Neural progenitor cell (in vitro differentiated cells): Measurements from ENCODE around the gene FAM53A. TPM values are rescaled to one million over a fixed set of nuclear protein-coding genes. Genes with fewer than 3 reads are reported as not detected.

ENCODE experiments used
- DNase-seq: peaks from one replicate; pipeline ENCODE4 v3.0.0-alpha.2; 2016; ENCODE audit warnings: low spot score
- H2AFZ ChIP-seq: fragments of 200-600 bp; sonication (generic); replicated peaks from 2 replicates; pipeline ENCODE4 v1.6.1; 2016; ENCODE audit warnings: antibody characterized with exemption
- H3F3A ChIP-seq: fragments of 200-600 bp; sonication (generic); 2 replicates; pipeline ENCODE4 v1.6.1; 2016; ENCODE audit warnings: antibody characterized with exemption, low read depth
- H3K27ac ChIP-seq: fragments of 200-600 bp; sonication (generic); 2 replicates; pipeline ENCODE4 v1.5.1; 2016; ENCODE audit warnings: mild to moderate bottlenecking
- H3K27me3 ChIP-seq: fragments of 200-600 bp; sonication (generic); 2 replicates; pipeline ENCODE4 v1.6.1; 2016; ENCODE audit warnings: mild to moderate bottlenecking, moderate library complexity
- H3K36me3 ChIP-seq: fragments of 200-600 bp; sonication (generic); 2 replicates; pipeline ENCODE4 v1.5.1; 2016
- H3K4me1 ChIP-seq: fragments of 200-600 bp; sonication (generic); 2 replicates; pipeline ENCODE4 v1.6.1; 2016; ENCODE audit warnings: mixed run types
- H3K4me2 ChIP-seq: fragments of 200-600 bp; sonication (generic); 2 replicates; pipeline ENCODE4 v1.6.1; 2016
- H3K4me3 ChIP-seq: fragments of 200-600 bp; sonication (generic); 2 replicates; pipeline ENCODE4 v1.5.1; 2016
- H3K79me2 ChIP-seq: fragments of 200-600 bp; sonication (generic); 2 replicates; pipeline ENCODE4 v1.6.1; 2016; ENCODE audit warnings: low read depth
- H3K9ac ChIP-seq: fragments of 200-600 bp; sonication (generic); 2 replicates; pipeline ENCODE4 v1.6.1; 2016
- H3K9me3 ChIP-seq: fragments of 200-600 bp; sonication (generic); 2 replicates; pipeline ENCODE4 v1.5.1; 2016; ENCODE audit warnings: low read depth
- H4K20me1 ChIP-seq: fragments of 200-600 bp; sonication (generic); 2 replicates; pipeline ENCODE4 v1.6.1; 2016; ENCODE audit warnings: low read depth
- H3K27ac Mint-ChIP-seq: 3 replicates; pipeline ENCODE4 v1.8.0; 2021; ENCODE audit warnings: mixed read lengths
- H3K27me3 Mint-ChIP-seq: 2 replicates; pipeline ENCODE4 v1.8.0; 2022; ENCODE audit warnings: low read depth, mild to moderate bottlenecking, inconsistent platforms, moderate library complexity, mixed read lengths; ENCODE audit not compliant: insufficient read depth
- H3K36me3 Mint-ChIP-seq: 3 replicates; pipeline ENCODE4 v1.8.0; 2021; ENCODE audit warnings: mixed read lengths
- H3K4me1 Mint-ChIP-seq: 3 replicates; pipeline ENCODE4 v1.8.0; 2021; ENCODE audit warnings: mixed read lengths
- H3K4me3 Mint-ChIP-seq: 3 replicates; pipeline ENCODE4 v1.8.0; 2021; ENCODE audit warnings: mild to moderate bottlenecking, moderate library complexity, mixed read lengths
- H3K9me3 Mint-ChIP-seq: 3 replicates; pipeline ENCODE4 v1.8.0; 2020; ENCODE audit warnings: mixed read lengths
- EZH2 ChIP-seq: fragments of 200-600 bp; sonication (generic); IDR thresholded peaks from 2 replicates; pipeline ENCODE4 v1.6.1; 2017; ENCODE audit warnings: antibody characterized with exemption, mild to moderate bottlenecking, moderate library complexity
- EZH2phosphoT487 ChIP-seq: fragments of 200-600 bp; sonication (generic); IDR thresholded peaks from 2 replicates; pipeline ENCODE4 v1.6.1; 2017; ENCODE audit warnings: antibody characterized with exemption
- total RNA-seq: library from RNA; depleted of rRNA; stranded (reverse); fragments of >200 nt; gene quantifications from 2 replicates; pipeline ENCODE4 v1.2.3, GENCODE V29; 2015; ENCODE audit warnings: low replicate concordance
- TF ChIP-seq, protein P1 (sequence below): fragments of 200-600 bp; sonication (generic); IDR thresholded peaks from 2 replicates; pipeline ENCODE4 v1.5.1; 2017; ENCODE audit warnings: antibody characterized with exemption, mild to moderate bottlenecking

The FAM53A gene
- total RNA-seq, 1 donor from 2014 or later, result 3.2 TPM

DNA sequence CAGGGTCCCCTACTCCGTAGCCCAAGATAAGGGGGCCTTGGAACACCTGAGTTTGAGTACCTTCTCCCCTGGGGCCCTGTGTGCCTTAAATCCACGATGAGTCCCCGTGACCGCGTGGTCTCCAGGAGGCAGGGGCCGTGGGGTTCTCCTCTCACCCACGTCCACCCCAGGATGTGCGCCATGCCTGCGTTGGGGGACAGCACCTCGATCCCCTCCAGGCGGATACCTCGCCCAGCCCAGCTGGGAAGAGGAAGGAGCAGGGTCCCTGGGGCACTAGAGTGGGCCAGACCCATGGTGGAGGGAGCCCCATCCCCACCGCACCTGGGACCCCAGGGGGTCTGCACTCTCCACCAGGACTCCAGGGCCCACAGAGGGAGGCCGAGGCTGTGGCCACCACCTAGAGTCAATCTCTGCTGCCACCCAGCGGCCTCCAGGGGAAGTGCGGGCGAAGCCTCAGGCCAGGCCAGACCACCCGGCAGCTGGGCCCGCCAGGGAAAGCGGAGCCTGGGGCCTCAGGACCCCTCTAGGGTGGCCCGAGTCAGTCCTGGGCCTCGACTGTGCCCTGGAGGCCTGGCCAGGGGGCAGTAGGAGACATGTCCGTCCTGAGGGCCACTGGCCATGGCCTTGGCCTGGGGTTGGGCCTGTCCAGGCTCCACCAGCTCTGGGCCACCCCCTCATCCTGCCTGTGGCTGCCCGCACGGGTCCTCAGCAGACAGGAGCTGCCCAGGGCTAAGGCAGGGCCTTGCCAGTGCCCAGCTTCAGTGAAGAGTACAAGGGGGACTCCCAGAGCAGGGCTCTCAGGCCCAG is 55.0 kb downstream of the FAM53A start:
- no peaks in the 10 kb centered on the region for H3K36me3 ChIP-seq
- no peaks in the 10 kb centered on the region for H3K27me3 ChIP-seq
- no peak overlapping the region for H3K4me3 Mint-ChIP-seq
- DNase-seq, result peak; percentile 81
- peaks cover 8% of the 10 kb centered on the region for H3K27me3 Mint-ChIP-seq
- no peak overlapping the region for H3K9ac ChIP-seq
- no peaks in the 10 kb centered on the region for H3K79me2 ChIP-seq
- no peak for TF ChIP-seq EZH2phosphoT487
- TF ChIP-seq, protein P1, sequence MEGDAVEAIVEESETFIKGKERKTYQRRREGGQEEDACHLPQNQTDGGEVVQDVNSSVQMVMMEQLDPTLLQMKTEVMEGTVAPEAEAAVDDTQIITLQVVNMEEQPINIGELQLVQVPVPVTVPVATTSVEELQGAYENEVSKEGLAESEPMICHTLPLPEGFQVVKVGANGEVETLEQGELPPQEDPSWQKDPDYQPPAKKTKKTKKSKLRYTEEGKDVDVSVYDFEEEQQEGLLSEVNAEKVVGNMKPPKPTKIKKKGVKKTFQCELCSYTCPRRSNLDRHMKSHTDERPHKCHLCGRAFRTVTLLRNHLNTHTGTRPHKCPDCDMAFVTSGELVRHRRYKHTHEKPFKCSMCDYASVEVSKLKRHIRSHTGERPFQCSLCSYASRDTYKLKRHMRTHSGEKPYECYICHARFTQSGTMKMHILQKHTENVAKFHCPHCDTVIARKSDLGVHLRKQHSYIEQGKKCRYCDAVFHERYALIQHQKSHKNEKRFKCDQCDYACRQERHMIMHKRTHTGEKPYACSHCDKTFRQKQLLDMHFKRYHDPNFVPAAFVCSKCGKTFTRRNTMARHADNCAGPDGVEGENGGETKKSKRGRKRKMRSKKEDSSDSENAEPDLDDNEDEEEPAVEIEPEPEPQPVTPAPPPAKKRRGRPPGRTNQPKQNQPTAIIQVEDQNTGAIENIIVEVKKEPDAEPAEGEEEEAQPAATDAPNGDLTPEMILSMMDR, result peak; percentile 94
- no peaks in the 10 kb centered on the region for H4K20me1 ChIP-seq
- H3K9me3 ChIP-seq, result no peaks in the 10 kb centered on the region
- peaks cover 3% of the 10 kb centered on the region for H3F3A ChIP-seq
- H3K9me3 Mint-ChIP-seq, result no peaks in the 10 kb centered on the region
- H3K36me3 Mint-ChIP-seq, result no peaks in the 10 kb centered on the region
- H3K4me3 ChIP-seq, result no peak overlapping the region
- H2AFZ ChIP-seq, result no peak overlapping the region
- peaks cover 6% of the 10 kb centered on the region for H3K4me1 Mint-ChIP-seq
- no peaks in the 10 kb centered on the region for H3K4me1 ChIP-seq
- H3K27ac Mint-ChIP-seq, result no peak overlapping the region
- no peak overlapping the region for H3K4me2 ChIP-seq
- no peak overlapping the region for H3K27ac ChIP-seq

DNA sequence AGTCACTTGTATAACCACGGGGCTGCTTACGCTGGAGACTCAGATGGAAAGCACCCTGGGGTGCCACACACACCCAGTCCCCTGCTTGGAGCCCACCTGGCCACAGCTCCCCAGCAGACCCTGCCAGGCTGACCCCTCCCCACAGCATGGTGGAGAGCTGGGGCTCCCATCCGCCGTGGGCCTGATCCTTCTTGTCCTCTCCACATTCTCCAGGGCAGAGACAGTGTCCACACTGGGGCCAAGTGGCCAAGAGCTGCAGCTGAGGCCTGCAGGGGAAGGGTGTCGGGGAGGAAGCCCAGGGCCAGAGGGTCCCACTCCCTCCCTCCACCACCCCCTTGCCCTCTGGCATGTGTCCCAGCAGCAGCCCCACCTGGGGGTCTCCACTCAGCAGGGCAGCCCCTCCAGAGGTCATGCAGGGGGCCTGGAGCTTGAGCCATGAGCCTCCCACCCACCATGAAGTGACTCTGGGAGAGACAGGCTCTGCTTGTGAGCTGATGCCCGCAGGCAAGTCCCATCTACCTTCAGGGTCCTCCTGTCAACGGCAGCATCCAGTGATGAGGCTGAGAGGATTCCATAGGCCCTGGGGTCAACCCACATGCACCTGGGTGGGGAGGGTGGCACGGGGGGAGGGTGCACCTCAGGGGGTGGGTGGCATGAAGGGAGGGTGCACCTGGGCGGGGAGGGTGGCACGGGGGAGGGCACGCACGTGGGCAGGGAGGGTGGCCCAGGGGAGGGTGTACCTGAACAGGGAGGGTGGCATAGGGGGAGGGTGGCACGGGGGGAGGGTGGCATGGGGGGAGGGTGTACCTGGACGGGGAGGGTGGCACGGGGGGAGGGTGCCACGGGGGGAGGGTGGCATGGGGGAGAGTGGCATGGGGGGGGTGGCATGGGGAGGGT is 56.4 kb downstream of the FAM53A start:
- no peaks in the 10 kb centered on the region for H3K4me1 ChIP-seq
- no peak overlapping the region for H3K4me2 ChIP-seq
- Mint-ChIP-seq H3K9me3 (no peaks in the 10 kb centered on the region), H3K27ac (no peak overlapping the region), H3K4me3 (no peak overlapping the region), H3K4me1 (no peaks in the 10 kb centered on the region), H3K27me3 (peaks cover 2% of the 10 kb centered on the region), H3K36me3 (no peaks in the 10 kb centered on the region)
- H3K79me2 ChIP-seq, result no peaks in the 10 kb centered on the region
- H3K9ac ChIP-seq, result no peak overlapping the region
- no peak overlapping the region for H2AFZ ChIP-seq
- no peak overlapping the region for H3K4me3 ChIP-seq
- H3K27me3 ChIP-seq, result no peaks in the 10 kb centered on the region
- peaks cover 3% of the 10 kb centered on the region for H3F3A ChIP-seq
- TF ChIP-seq, protein P1, result no peak
- TF ChIP-seq EZH2phosphoT487 (no peak), EZH2 (no peak)
- no peak for DNase-seq
- H4K20me1 ChIP-seq, result no peaks in the 10 kb centered on the region
- no peaks in the 10 kb centered on the region for H3K36me3 ChIP-seq
- no peaks in the 10 kb centered on the region for H3K9me3 ChIP-seq
- H3K27ac ChIP-seq, result no peak overlapping the region

DNA sequence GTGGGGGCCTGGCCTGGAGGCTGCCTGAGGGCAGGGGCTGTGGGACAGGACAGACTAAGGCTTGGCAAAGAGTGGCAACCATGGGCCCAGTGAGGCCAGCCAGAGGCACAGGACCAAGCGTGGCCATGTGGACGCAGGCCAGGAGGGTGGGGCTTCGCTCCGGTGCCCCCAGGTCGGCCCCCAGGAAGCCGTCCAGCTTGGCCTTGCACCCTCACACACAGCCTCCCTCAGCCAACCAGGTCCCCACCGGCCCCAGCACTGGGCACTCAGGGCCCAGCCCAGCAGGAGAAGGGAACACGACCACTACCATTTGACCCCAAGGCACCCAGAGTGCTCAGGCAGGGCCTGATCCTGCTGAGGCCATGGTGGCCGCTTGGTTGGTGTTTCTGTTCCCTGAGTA is 57.2 kb downstream of the FAM53A start:
- H3F3A ChIP-seq, result peaks cover 3% of the 10 kb centered on the region
- H4K20me1 ChIP-seq, result no peaks in the 10 kb centered on the region
- Mint-ChIP-seq H3K27me3 (peaks cover 2% of the 10 kb centered on the region), H3K36me3 (no peaks in the 10 kb centered on the region), H3K4me1 (no peaks in the 10 kb centered on the region), H3K9me3 (peaks cover 1% of the 10 kb centered on the region), H3K4me3 (no peak overlapping the region), H3K27ac (no peak overlapping the region)
- H3K9ac ChIP-seq, result no peak overlapping the region
- H3K79me2 ChIP-seq, result no peaks in the 10 kb centered on the region
- DNase-seq, result no peak
- no peak overlapping the region for H3K4me3 ChIP-seq
- H3K4me2 ChIP-seq, result no peak overlapping the region
- no peak for TF ChIP-seq EZH2phosphoT487
- no peak for TF ChIP-seq EZH2
- TF ChIP-seq, protein P1, result no peak
- no peaks in the 10 kb centered on the region for H3K27me3 ChIP-seq
- no peak overlapping the region for H3K27ac ChIP-seq
- no peaks in the 10 kb centered on the region for H3K36me3 ChIP-seq
- no peaks in the 10 kb centered on the region for H3K4me1 ChIP-seq
- H2AFZ ChIP-seq, result no peak overlapping the region
- no peaks in the 10 kb centered on the region for H3K9me3 ChIP-seq
